ENCODE results near the gene SLC39A12. TPM values are rescaled to one million over a fixed set of nuclear protein-coding genes. Genes with fewer than 3 reads are reported as not detected.

The SLC39A12 gene
- total and polyA plus RNA-seq, 2 of the 8 experiments (the other 6 are each of a cell fraction or from before 2014, with no cell fraction given): not detected

GRCh38 chr10:18010050-18010449, 58.3 kb downstream of the SLC39A12 start (continued):
- no peak for TF ChIP-seq EZH2 (IDR thresholded peaks at IDR 0.05; ENCODE audit: low read depth, low read length, severe bottlenecking)
- no peak for TF ChIP-seq ZNF274 (IDR thresholded peaks at IDR 0.05; ENCODE audit: borderline replicate concordance, extremely low read depth, low read length)
- TF ChIP-seq POU5F1 (IDR thresholded peaks at IDR 0.05; ENCODE audit: low read depth, low read length): no peak
- TF ChIP-seq CREB1 (IDR thresholded peaks at IDR 0.05): no peak
